Measurements from ENCODE around the gene AP3S2.

The AP3S2 gene

GRCh38 chr15:89805241-89806209 is 88.3 kb downstream of the AP3S2 start:
- peak overlapping the region; percentile 98; the same call in 1 of the 2 replicates for H3K27ac ChIP-seq
- no peak for TF ChIP-seq CTCF (conservative IDR thresholded peaks at IDR 0.05)

GRCh38 chr15:89803941-89804800 is 89.6 kb downstream of the AP3S2 start:
- no peak overlapping the region for H3K27ac ChIP-seq
- no peak for TF ChIP-seq CTCF (conservative IDR thresholded peaks at IDR 0.05)

- H3K27ac ChIP-seq, result no peak overlapping the region
- TF ChIP-seq CTCF (conservative IDR thresholded peaks at IDR 0.05), result no peak
Measured at GRCh38 chr15:89802986-89803824, 90.6 kb downstream of the AP3S2 start.

GRCh38 chr15:89802231-89802928 is 91.4 kb downstream of the AP3S2 start:
- H3K27ac ChIP-seq, result no peak overlapping the region
- TF ChIP-seq CTCF (conservative IDR thresholded peaks at IDR 0.05), result no peak

GRCh38 chr15:89801471-89802195 is 92.2 kb downstream of the AP3S2 start:
- no peak overlapping the region for H3K27ac ChIP-seq
- no peak for TF ChIP-seq CTCF (conservative IDR thresholded peaks at IDR 0.05)

- H3K27ac ChIP-seq, result no peak overlapping the region
- TF ChIP-seq CTCF (conservative IDR thresholded peaks at IDR 0.05), result no peak
Measured at GRCh38 chr15:89799918-89800498, 93.8 kb downstream of the AP3S2 start.

Data from VCaP (cell line).